Neural progenitor cell (in vitro differentiated cells): ENCODE measurements around the gene LRP1B.

Experiments
- CTCF ChIP-seq: fragments of 200-600 bp; sonication (generic); IDR thresholded peaks from 2 replicates; pipeline ENCODE4 v1.5.1; 2017; ENCODE audit warnings: antibody characterized with exemption, mild to moderate bottlenecking
- EZH2 ChIP-seq: fragments of 200-600 bp; sonication (generic); IDR thresholded peaks from 2 replicates; pipeline ENCODE4 v1.6.1; 2017; ENCODE audit warnings: antibody characterized with exemption, mild to moderate bottlenecking, moderate library complexity

GRCh38 chr2:140679752-140680151 is 1451.1 kb downstream of the LRP1B start:
- TF ChIP-seq EZH2 (no peak), CTCF (no peak)
